Activated T-helper 1 cell treated with anti-CD3 and anti-CD28 coated beads, Interleukin-12 subunit alpha, Interleukin-12 subunit beta, Interleukin-2, Interleukin-4 antibody, amounts not matched to agents 30 ng/mL and 10 ng/mL and 1 ng/mL, durations not matched to agents 14 hours and 24 hours and 36 hours (primary cell): ENCODE data around the gene BPI. TPM values are rescaled to one million over a fixed set of nuclear protein-coding genes. Genes with fewer than 3 reads are reported as not detected.
"Not testable (repeated sequence)": the region's sequence is repeated elsewhere in the genome, so short reads cannot be mapped to it uniquely, and the experiment has no call there.

Experiments used
- DNase-seq: peaks from one replicate; pipeline ENCODE4 v3.0.0; 2021; ENCODE audit warnings: low spot score
- H3K27ac Mint-ChIP-seq: one replicate; pipeline ENCODE4 v1.8.0; 2021; ENCODE audit warnings: mild to moderate bottlenecking, mixed read lengths
- H3K27me3 Mint-ChIP-seq: one replicate; pipeline ENCODE4 v1.8.0; 2022; ENCODE audit warnings: mild to moderate bottlenecking, moderate library complexity, mixed read lengths; ENCODE audit not compliant: insufficient read depth
- H3K36me3 Mint-ChIP-seq: one replicate; pipeline ENCODE4 v1.8.0; 2021; ENCODE audit warnings: low read depth, mixed read lengths
- H3K4me1 Mint-ChIP-seq: one replicate; pipeline ENCODE4 v1.8.0; 2021; ENCODE audit warnings: low read depth, mixed read lengths
- H3K4me3 Mint-ChIP-seq: one replicate; pipeline ENCODE4 v1.8.0; 2021; ENCODE audit warnings: mild to moderate bottlenecking, moderate library complexity, mixed read lengths
- H3K9me3 Mint-ChIP-seq: one replicate; pipeline ENCODE4 v1.8.0; 2021; ENCODE audit warnings: mixed read lengths
- intact Hi-C: fragments of 100-400 bp; cut with micrococcal nuclease; formaldehyde crosslinking; loops from one replicate; pipeline ENCODE4 v1.15.1; 2024
- total RNA-seq: library from RNA; stranded (reverse); gene quantifications from 2 replicates; pipeline ENCODE4 v1.2.3, GENCODE V29; 2022

Gene BPI
- total RNA-seq, 1 donor from 2014 or later: not detected

GRCh38 chr20:38284066-38284650, 19.8 kb upstream of the BPI start:
- H3K4me3 Mint-ChIP-seq, H3K36me3 Mint-ChIP-seq, H3K27ac Mint-ChIP-seq, H3K4me1 Mint-ChIP-seq, intact Hi-C loops, DNase-seq, H3K9me3 Mint-ChIP-seq: not testable (repeated sequence)
- H3K27me3 Mint-ChIP-seq: peaks cover 12% of the 10 kb centered on the region

GRCh38 chr20:38284893-38285444, 19.0 kb upstream of the BPI start:
- Mint-ChIP-seq H3K4me1 (no peaks in the 10 kb centered on the region), H3K36me3 (no peaks in the 10 kb centered on the region), H3K4me3 (no peak overlapping the region), H3K9me3 (no peaks in the 10 kb centered on the region), H3K27me3 (peaks cover 10% of the 10 kb centered on the region), H3K27ac (no peak overlapping the region)
- intact Hi-C loops: no loop called here
- no peak for DNase-seq

GRCh38 chr20:38286586-38287531, 17.1 kb upstream of the BPI start:
- no peaks in the 10 kb centered on the region for H3K4me1 Mint-ChIP-seq
- no peak overlapping the region for H3K4me3 Mint-ChIP-seq
- H3K9me3 Mint-ChIP-seq: no peaks in the 10 kb centered on the region
- H3K27me3 Mint-ChIP-seq: peaks cover 9% of the 10 kb centered on the region
- H3K27ac Mint-ChIP-seq: no peak overlapping the region
- DNase-seq: no peak
- H3K36me3 Mint-ChIP-seq: no peaks in the 10 kb centered on the region
- intact Hi-C loops: no loop called here

- H3K4me3 Mint-ChIP-seq: no peak overlapping the region
- H3K9me3 Mint-ChIP-seq: no peaks in the 10 kb centered on the region
- no peak overlapping the region for H3K27ac Mint-ChIP-seq
- no peak for DNase-seq
- no peaks in the 10 kb centered on the region for H3K36me3 Mint-ChIP-seq
- no peaks in the 10 kb centered on the region for H3K4me1 Mint-ChIP-seq
- intact Hi-C loops: no loop called here
- H3K27me3 Mint-ChIP-seq: peaks cover 10% of the 10 kb centered on the region
Measured at GRCh38 chr20:38290829-38291814, 12.8 kb upstream of the BPI start.

- intact Hi-C loops: no loop called here
- Mint-ChIP-seq H3K4me1 (no peaks in the 10 kb centered on the region), H3K4me3 (no peak overlapping the region), H3K36me3 (no peaks in the 10 kb centered on the region), H3K27me3 (peaks cover 7% of the 10 kb centered on the region), H3K27ac (no peak overlapping the region), H3K9me3 (no peaks in the 10 kb centered on the region)
- DNase-seq: no peak
Measured at GRCh38 chr20:38291966-38292365, 12.0 kb upstream of the BPI start.

- H3K4me3 Mint-ChIP-seq: no peak overlapping the region
- H3K27me3 Mint-ChIP-seq: peaks cover 7% of the 10 kb centered on the region
- no peaks in the 10 kb centered on the region for H3K36me3 Mint-ChIP-seq
- no peak overlapping the region for H3K27ac Mint-ChIP-seq
- no peaks in the 10 kb centered on the region for H3K4me1 Mint-ChIP-seq
- intact Hi-C loops: no loop called here
- no peaks in the 10 kb centered on the region for H3K9me3 Mint-ChIP-seq
- no peak for DNase-seq
Measured at GRCh38 chr20:38293491-38294065, 10.4 kb upstream of the BPI start.

GRCh38 chr20:38294076-38294591, 9.8 kb upstream of the BPI start:
- H3K36me3 Mint-ChIP-seq: no peaks in the 10 kb centered on the region
- DNase-seq: no peak
- intact Hi-C loops: no loop called here

GRCh38 chr20:38295811-38296210, 8.1 kb upstream of the BPI start:
- intact Hi-C loops: no loop called here
- no peaks in the 10 kb centered on the region for H3K36me3 Mint-ChIP-seq
- H3K4me3 Mint-ChIP-seq: no peak overlapping the region
- H3K27ac Mint-ChIP-seq: no peak overlapping the region
- DNase-seq: no peak
- H3K27me3 Mint-ChIP-seq: peaks cover 7% of the 10 kb centered on the region
- H3K9me3 Mint-ChIP-seq: no peaks in the 10 kb centered on the region
- H3K4me1 Mint-ChIP-seq: no peaks in the 10 kb centered on the region

More at GRCh38 chr20:38294076-38294591, 9.8 kb upstream of the BPI start:
- Mint-ChIP-seq H3K9me3 (no peaks in the 10 kb centered on the region), H3K27ac (no peak overlapping the region), H3K27me3 (peaks cover 7% of the 10 kb centered on the region), H3K4me3 (no peak overlapping the region), H3K4me1 (no peaks in the 10 kb centered on the region)

- Mint-ChIP-seq H3K4me3 (no peak overlapping the region), H3K9me3 (no peaks in the 10 kb centered on the region), H3K27me3 (peaks cover 10% of the 10 kb centered on the region), H3K4me1 (no peaks in the 10 kb centered on the region), H3K27ac (no peak overlapping the region), H3K36me3 (no peaks in the 10 kb centered on the region)
- intact Hi-C loops: no loop called here
- no peak for DNase-seq
Measured at GRCh38 chr20:38296433-38296832, 7.5 kb upstream of the BPI start.

GRCh38 chr20:38297916-38298674, 5.9 kb upstream of the BPI start:
- Mint-ChIP-seq H3K9me3 (no peaks in the 10 kb centered on the region), H3K4me1 (peaks cover 3% of the 10 kb centered on the region), H3K27me3 (peaks cover 9% of the 10 kb centered on the region), H3K36me3 (no peaks in the 10 kb centered on the region), H3K27ac (no peak overlapping the region), H3K4me3 (no peak overlapping the region)
- intact Hi-C loops: no loop called here
- no peak for DNase-seq

- no peak for DNase-seq
- Mint-ChIP-seq H3K4me1 (peaks cover 10% of the 10 kb centered on the region), H3K4me3 (no peak overlapping the region), H3K9me3 (no peaks in the 10 kb centered on the region), H3K36me3 (no peaks in the 10 kb centered on the region), H3K27ac (no peak overlapping the region), H3K27me3 (peaks cover 16% of the 10 kb centered on the region)
- intact Hi-C loops: no loop called here
Measured at GRCh38 chr20:38298768-38299288, 5.1 kb upstream of the BPI start.
